Adrenal gland (tissue), 5 donors: ENCODE measurements around the gene SETD3.

Experiments
- POLR2A ChIP-seq, 2 donors: fragments of 450-650 bp; IDR thresholded peaks; one replicate each; pipeline ENCODE4 v1.6.1; 2017; ENCODE audit warnings: antibody characterized with exemption in 2 of 2, mild to moderate bottlenecking in 2 of 2, moderate library complexity in 1 of 2
- TF ChIP-seq, protein P1 (sequence below), 6 experiments: fragments of 450-650 bp in 4 of 6; fragments of 200-600 bp in 2 of 6; sonication (generic) in 1 of 6; IDR thresholded peaks; 1 replicate in 5 of 6; 2 replicates in 1 of 6; pipeline versions ENCODE4 v1.5.1 to v1.8.0; 2016 to 2021; ENCODE audit warnings: antibody characterized with exemption in 6 of 6, mild to moderate bottlenecking in 2 of 6, moderate library complexity in 1 of 6
- donor health status: DM: no; HTN: no; CAD: no.

- TF ChIP-seq, protein P1, sequence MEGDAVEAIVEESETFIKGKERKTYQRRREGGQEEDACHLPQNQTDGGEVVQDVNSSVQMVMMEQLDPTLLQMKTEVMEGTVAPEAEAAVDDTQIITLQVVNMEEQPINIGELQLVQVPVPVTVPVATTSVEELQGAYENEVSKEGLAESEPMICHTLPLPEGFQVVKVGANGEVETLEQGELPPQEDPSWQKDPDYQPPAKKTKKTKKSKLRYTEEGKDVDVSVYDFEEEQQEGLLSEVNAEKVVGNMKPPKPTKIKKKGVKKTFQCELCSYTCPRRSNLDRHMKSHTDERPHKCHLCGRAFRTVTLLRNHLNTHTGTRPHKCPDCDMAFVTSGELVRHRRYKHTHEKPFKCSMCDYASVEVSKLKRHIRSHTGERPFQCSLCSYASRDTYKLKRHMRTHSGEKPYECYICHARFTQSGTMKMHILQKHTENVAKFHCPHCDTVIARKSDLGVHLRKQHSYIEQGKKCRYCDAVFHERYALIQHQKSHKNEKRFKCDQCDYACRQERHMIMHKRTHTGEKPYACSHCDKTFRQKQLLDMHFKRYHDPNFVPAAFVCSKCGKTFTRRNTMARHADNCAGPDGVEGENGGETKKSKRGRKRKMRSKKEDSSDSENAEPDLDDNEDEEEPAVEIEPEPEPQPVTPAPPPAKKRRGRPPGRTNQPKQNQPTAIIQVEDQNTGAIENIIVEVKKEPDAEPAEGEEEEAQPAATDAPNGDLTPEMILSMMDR (IDR thresholded peaks at IDR 0.05): no peak
- TF ChIP-seq POLR2A (IDR thresholded peaks at IDR 0.05): no peak
Observed at GRCh38 chr14:99360774-99361595, 119.7 kb downstream of the SETD3 start.
